GM21360 (cell line): ENCODE data around the gene KCNK17.

Experiments used
- ATAC-seq: cut with Tn5 transposase; IDR thresholded peaks from one replicate; pipeline ENCODE4 v1.9.1; 2021; ENCODE audit warnings: mild to moderate bottlenecking, moderate library complexity; ENCODE audit not compliant: unreplicated experiment

KCNK17 gene, protein sequence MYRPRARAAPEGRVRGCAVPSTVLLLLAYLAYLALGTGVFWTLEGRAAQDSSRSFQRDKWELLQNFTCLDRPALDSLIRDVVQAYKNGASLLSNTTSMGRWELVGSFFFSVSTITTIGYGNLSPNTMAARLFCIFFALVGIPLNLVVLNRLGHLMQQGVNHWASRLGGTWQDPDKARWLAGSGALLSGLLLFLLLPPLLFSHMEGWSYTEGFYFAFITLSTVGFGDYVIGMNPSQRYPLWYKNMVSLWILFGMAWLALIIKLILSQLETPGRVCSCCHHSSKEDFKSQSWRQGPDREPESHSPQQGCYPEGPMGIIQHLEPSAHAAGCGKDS

DNA sequence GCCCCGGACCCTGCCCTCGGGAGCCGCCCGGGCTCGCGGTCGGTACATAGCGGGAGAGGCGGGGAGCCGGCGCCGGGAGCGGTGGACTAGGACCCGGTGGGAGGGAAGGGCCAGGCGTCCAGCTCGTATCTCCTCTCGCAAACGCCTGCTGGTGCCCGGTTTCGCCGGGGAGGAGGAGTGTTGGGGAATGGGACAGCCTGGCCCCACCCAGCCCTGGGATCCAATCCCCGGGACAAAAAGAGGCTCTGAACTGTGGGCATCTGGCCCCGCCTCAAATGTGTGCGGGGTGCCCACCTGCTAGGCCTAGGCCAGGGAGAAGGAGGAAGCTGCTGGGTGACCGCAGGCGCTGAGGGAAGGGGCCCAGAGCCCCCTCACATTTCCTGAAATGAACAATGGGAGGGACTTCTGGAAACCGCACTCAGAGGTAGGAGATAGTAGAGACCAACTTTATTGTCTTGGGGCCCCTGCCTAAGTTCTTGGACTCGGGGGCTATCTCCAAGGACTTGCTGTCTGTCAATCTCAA is at the start of gene KCNK17:
TSS of gene KCNK17 (minus strand) at position 147 of the 523 bp plus-strand sequence. CDS start at position 48, 99 bp downstream.
- ATAC-seq, result no peak

GRCh38 chr6:39363280-39363679 is 49.1 kb upstream of the KCNK17 start:
- no peak for ATAC-seq

GRCh38 chr6:39362487-39362865 is 48.3 kb upstream of the KCNK17 start:
- no peak for ATAC-seq

GRCh38 chr6:39361657-39362486 is 47.7 kb upstream of the KCNK17 start:
- no peak for ATAC-seq

- ATAC-seq, result no peak
Measured at GRCh38 chr6:39360378-39360777, 46.2 kb upstream of the KCNK17 start.

- no peak for ATAC-seq
Measured at GRCh38 chr6:39357998-39358686, 43.9 kb upstream of the KCNK17 start.

DNA sequence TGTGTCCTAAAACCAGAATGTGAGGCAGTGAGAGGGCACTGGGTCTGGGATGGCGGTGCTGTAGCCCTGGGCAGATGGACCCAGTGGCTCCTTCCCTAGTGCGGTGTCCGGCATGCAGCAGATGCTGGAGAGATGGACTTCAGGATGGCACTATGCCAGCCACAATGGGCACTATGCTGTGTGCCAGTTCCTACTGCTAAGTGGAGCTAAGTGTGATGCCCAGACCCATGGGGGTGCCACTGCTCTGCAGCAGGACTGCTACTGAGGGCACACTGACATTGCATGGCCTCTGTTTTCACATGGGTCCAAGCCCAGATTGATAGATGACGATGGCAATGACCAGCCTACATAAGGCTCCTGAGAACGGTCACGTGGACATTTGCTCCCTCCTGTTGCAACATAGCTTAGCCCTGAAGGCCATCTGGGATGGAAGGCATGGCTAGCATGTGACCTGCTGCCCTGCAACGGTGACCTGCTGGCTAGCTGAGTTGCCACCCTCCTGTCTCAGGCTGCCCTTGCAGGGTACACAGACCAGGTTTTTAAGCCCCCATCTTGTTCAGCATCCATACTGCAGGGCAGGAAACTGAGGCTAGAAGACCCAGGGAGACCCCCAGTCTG is 39.6 kb upstream of the KCNK17 start:
- ATAC-seq, result no peak

DNA sequence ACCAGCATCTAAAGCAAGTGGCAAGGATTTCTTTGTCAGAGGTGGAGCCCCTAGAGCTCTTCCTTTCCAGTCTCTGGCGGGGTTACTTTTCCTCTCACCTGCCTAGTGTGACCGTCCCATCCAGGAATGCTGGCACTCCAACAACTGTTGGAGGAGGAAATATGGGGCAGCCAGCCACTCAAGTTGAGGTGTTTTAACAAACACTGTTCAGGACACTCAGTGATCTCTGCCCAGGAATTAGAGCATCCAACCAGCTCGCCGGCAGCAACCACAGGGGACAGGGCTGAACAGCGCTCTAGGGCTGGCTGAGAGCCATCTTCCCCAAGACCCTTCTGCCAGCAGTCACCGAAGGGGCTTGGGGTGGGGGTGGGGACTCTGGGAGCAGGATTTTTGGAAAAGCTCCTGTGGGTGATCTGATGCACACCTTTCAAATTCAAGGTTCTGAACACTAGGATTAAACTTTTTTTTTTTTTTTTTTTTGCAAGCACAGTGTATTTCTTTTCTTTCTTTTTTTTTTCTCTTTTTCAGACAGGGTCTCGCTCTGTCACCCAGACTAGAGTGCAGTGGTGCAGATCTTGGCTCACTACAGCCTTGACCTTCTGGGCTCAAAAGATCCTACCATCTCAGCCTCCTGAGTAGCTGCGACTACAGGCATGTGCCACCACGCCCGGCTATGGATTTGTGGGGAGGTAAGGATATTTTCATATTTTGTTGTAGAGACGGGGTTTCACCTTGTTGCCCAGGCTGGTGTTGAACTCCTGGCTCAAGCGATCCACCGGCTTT is 36.7 kb upstream of the KCNK17 start:
- no peak for ATAC-seq

DNA sequence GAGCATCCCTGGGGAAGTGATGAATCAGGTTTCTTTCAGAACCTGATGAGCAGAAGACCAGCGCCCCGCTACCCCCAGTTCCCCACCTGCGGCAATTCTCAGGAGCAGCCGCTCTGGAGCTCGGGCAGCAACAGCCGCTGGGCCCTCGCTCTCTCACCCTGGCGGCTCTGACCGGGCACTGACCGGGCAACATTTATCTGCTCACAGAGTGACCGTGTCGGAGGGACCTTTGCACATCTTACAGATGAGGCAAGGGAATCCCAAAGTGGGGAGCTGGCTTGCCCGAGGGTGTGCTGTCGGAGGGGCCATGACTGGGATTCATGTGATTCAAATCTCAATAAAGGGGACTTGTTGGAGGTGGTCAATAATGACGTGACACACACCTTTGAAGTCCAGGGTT is 34.5 kb upstream of the KCNK17 start:
- ATAC-seq, result no peak

DNA sequence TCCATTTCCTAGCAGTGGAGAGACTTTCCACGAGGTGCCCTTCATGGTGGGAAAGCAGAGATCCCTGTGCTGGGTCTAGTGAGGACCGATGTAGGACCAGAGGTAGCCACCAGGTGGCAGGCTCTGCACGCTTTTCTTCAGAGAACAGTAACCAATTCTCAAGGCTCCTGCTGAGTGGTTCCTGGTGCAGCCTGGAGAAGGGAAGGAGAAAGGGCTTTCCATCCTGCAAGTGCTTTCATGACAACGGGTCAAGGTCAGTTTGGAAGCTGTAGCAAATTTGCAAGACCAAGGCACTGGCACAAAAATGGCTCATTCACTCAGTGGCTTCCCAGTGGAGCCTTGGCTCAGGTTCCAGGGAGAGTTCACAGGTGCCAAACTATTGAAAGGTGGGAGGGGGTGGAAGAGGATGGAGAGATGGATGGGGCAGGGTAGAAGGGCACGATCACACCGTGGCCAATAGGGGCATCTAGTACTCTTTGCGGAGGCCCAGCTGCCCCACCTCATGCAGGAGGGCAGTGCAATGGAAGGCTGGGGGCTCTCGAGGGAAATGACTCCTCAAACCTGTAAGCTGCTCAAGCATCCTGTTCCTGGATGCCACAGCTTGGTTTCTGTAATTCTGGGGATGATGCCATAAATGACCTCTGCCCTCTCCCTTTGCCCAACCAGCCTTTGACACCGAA is 33.8 kb upstream of the KCNK17 start:
- ATAC-seq, result no peak

- no peak for ATAC-seq
Measured at GRCh38 chr6:39347206-39347605, 33.0 kb upstream of the KCNK17 start.

- ATAC-seq, result no peak
Measured at GRCh38 chr6:39344821-39345280, 30.6 kb upstream of the KCNK17 start.

GRCh38 chr6:39343396-39343870 is 29.2 kb upstream of the KCNK17 start:
- no peak for ATAC-seq

DNA sequence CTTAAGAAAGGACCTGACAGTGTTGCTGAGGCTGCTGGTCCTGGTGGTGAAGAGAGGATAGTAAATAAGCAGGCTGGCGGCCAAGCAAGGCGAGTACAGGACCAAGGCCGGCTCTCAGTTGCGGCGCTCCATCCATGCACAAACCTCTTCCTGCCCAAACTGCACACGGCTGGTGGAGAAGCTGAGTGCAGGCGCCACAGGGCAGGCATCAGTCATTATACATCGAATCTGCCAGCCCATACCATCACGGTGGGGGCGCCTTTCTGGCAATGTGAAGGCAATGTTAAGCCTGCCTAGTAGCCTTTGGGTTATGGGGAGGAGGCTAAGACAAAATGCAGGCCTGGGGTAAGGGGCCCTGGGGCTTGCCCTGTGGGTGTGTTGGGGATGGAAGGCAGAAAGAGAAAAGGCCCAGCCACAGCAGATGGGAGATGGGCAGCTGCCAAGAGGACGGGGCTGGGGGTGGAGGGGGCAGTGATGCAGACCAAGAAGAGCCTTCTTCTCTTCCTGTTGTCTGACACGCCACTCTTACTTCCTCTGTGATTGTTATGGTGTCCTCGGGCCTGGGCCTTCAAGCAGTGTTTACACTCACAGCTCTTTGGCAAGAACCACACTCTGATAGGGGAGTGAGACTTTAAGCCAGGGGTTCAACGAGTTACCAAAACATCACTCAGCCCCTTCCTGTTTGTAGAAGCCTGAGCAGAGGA is 28.6 kb upstream of the KCNK17 start:
- no peak for ATAC-seq

DNA sequence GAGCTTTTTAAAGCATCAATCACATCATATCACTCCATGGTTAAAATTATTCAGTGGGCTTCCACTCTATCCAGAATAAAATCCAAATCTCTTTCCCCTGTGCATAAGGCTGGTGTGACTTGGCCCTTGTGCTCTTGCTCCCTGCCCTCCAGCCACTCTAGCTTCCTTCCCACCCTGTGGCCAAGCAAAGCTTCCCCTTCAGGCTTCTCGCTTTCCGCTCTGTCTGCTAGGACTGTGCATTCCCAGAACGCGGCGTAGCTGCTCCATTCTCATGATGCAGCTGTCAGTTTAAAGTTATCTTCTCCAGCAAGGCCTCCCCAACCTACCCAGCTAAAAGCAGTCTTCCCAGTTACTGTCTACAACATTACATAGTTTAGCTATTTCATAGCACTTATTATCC is 27.7 kb upstream of the KCNK17 start:
- ATAC-seq, result no peak

GRCh38 chr6:39341352-39341751 is 27.1 kb upstream of the KCNK17 start:
- no peak for ATAC-seq

DNA sequence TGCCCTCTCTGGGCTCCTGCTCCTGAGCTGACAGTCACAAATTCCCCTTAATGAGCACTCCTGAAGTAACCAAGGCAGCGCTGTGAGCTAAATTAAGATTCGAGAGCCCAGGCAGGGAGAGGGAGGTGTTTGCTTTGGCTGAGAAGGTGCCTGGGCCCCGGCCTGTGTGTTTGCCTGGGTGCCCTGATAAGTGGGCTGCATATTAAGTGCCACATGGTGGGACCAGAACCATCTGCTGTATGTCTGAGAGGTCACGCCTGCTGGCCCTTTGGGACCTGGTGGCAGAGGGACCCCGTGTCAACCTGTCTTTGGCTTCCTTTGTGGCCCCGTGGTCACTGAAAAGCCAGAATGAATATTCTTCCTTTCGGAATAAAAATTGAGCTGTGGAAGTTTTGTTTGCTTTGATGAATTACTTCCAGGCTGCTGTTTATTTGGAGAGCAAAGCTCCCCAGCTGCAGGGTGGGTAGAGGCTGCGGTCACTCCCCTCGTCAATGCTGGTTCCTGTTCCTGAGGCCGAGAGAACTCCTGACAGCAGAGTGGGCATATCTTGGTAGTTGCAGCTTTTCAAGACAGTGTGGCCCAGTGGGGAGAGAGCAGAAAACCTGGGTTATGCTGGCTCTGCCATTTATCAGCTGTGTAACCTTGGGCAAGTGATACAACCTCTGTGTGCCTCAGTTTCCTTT is 25.8 kb upstream of the KCNK17 start:
- ATAC-seq, result no peak
